OCI-LY7 (cell line): ENCODE measurements around the gene ROBO1. TPM values are rescaled to one million over a fixed set of nuclear protein-coding genes. Genes with fewer than 3 reads are reported as not detected.

Experiments used
- BruUV-seq: library from RNA; stranded (reverse); fragments of 400-500 nt; replicated peaks from 2 replicates; lab custom pipeline; 2021; lab: Mats Ljungman, UMichigan
- CTCF ChIA-PET: fragments of 300-600 bp; sonication (Branson Sonifier 250); formaldehyde crosslinking; loops from one replicate; lab custom pipeline; 2022; ENCODE audit warnings: antibody characterized with exemption; ENCODE audit not compliant: unreplicated experiment; lab: Charles Lee
- POLR2A ChIA-PET: fragments of 300-600 bp; sonication (Branson Sonifier 250); formaldehyde crosslinking; loops from one replicate; lab custom pipeline; 2022; ENCODE audit warnings: antibody characterized with exemption; lab: Charles Lee
- DNase-seq: peaks from one replicate; pipeline ENCODE4 v3.0.0-alpha.2; 2015; ENCODE audit warnings: low spot score
- H2AFZ ChIP-seq: fragments of 200-600 bp; sonication (generic), shearing (Covaris generic); 2 replicates; pipeline ENCODE4 v1.6.1; 2014; ENCODE audit warnings: mild to moderate bottlenecking, antibody characterized with exemption, low read length, moderate library complexity
- H3K27ac ChIP-seq: fragments of 200-600 bp; sonication (generic); 2 replicates; pipeline ENCODE4 v1.5.1; 2014; ENCODE audit warnings: mixed run types, low read depth, mild to moderate bottlenecking, moderate library complexity, low read length, inconsistent platforms; ENCODE audit not compliant: poor library complexity, severe bottlenecking
- H3K36me3 ChIP-seq: fragments of 200-600 bp; sonication (generic); 2 replicates; pipeline ENCODE4 v1.6.1; 2014; ENCODE audit warnings: mild to moderate bottlenecking, antibody characterized with exemption, low read length, moderate library complexity, mixed read lengths; ENCODE audit not compliant: insufficient read depth
- H3K4me1 ChIP-seq: fragments of 200-600 bp; sonication (generic); 2 replicates; pipeline ENCODE4 v1.5.1; 2014; ENCODE audit warnings: mild to moderate bottlenecking, low read length; ENCODE audit not compliant: insufficient read depth, poor library complexity, severe bottlenecking
- H3K4me2 ChIP-seq: fragments of 200-600 bp; sonication (generic); 2 replicates; pipeline ENCODE4 v1.6.1; 2014; ENCODE audit warnings: mild to moderate bottlenecking, low read length
- H3K4me3 ChIP-seq: fragments of 200-600 bp; sonication (generic); 2 replicates; pipeline ENCODE4 v1.5.1; 2014; ENCODE audit warnings: mild to moderate bottlenecking, low read depth, low read length; ENCODE audit not compliant: poor library complexity, severe bottlenecking
- H3K79me2 ChIP-seq: fragments of 200-600 bp; sonication (generic); 2 replicates; pipeline ENCODE4 v1.6.1; 2016; ENCODE audit warnings: low read depth, mild to moderate bottlenecking, low read length, moderate library complexity, mixed read lengths; ENCODE audit not compliant: insufficient read depth
- H3K9me2 ChIP-seq: fragments of 200-600 bp; sonication (generic); 2 replicates; pipeline ENCODE4 v1.6.1; 2016; ENCODE audit warnings: mild to moderate bottlenecking, low read length, mixed read lengths; ENCODE audit not compliant: insufficient read depth
- H3K9me3 ChIP-seq: fragments of 200-600 bp; sonication (generic); 2 replicates; pipeline ENCODE4 v1.6.1; 2014; ENCODE audit warnings: mild to moderate bottlenecking, mixed run types, low read length, mixed read lengths
- H4K20me1 ChIP-seq: fragments of 200-600 bp; sonication (generic); 2 replicates; pipeline ENCODE4 v1.6.1; 2014; ENCODE audit warnings: mild to moderate bottlenecking, antibody characterized with exemption, low read length, moderate library complexity, mixed read lengths; ENCODE audit not compliant: insufficient read depth
- CTCF ChIP-seq: fragments of 200-600 bp; sonication (generic); conservative IDR thresholded peaks from 2 replicates; pipeline ENCODE4 v1.5.1; 2014; ENCODE audit warnings: mild to moderate bottlenecking, antibody characterized with exemption, low read length, moderate library complexity, mixed read lengths
- EZH2phosphoT487 ChIP-seq: fragments of 200-600 bp; sonication (generic); IDR thresholded peaks from 2 replicates; pipeline ENCODE4 v1.6.1; 2018; ENCODE audit warnings: low read depth, borderline replicate concordance, mild to moderate bottlenecking, mixed run types, antibody characterized with exemption, low read length, moderate library complexity, mixed read lengths
- intact Hi-C: fragments of 100-400 bp; cut with micrococcal nuclease; formaldehyde crosslinking; loops from one replicate; pipeline ENCODE4 v1.10.0; 2022; ENCODE audit not compliant: unreplicated experiment
- total RNA-seq, 2 experiments: library from RNA; depleted of rRNA in 1 of 2; stranded (reverse); fragments of >200 nt in 1 of 2; shearing (Covaris generic) in 1 of 2; gene quantifications; 2 replicates each; pipeline ENCODE4 v1.2.3, GENCODE V29; 2014 to 2022

ROBO1 gene
- total RNA-seq, 2 experiments from 2014 or later, result not detected

- TF ChIP-seq CTCF (no peak), EZH2phosphoT487 (no peak)
- H3K27ac ChIP-seq, result no peak overlapping the region
- intact Hi-C loops, result no loop called here
- ChIA-PET POLR2A (no interaction called here), CTCF (no interaction called here)
- no peak overlapping the region for H2AFZ ChIP-seq
- no peaks in the 10 kb centered on the region for H3K9me2 ChIP-seq
- H3K4me1 ChIP-seq, result no peaks in the 10 kb centered on the region
- no peaks in the 10 kb centered on the region for H3K79me2 ChIP-seq
- no peaks in the 10 kb centered on the region for H3K9me3 ChIP-seq
- DNase-seq, result no peak
- H3K4me3 ChIP-seq, result no peak overlapping the region
- no TSS peak for BruUV-seq
- H4K20me1 ChIP-seq, result no peaks in the 10 kb centered on the region
- no peak overlapping the region for H3K4me2 ChIP-seq
- no peaks in the 10 kb centered on the region for H3K36me3 ChIP-seq
Measured at GRCh38 chr3:79217096-79217495, 550.7 kb downstream of the ROBO1 start.

- Histone ChIP-seq H2AFZ (no peak overlapping the region), H3K9me3 (no peaks in the 10 kb centered on the region), H4K20me1 (no peaks in the 10 kb centered on the region), H3K9me2 (no peaks in the 10 kb centered on the region), H3K79me2 (no peaks in the 10 kb centered on the region), H3K4me2 (no peak overlapping the region), H3K36me3 (no peaks in the 10 kb centered on the region), H3K27ac (no peak overlapping the region), H3K4me1 (no peaks in the 10 kb centered on the region), H3K4me3 (no peak overlapping the region)
- intact Hi-C loops, result no loop called here
- POLR2A ChIA-PET, result interaction anchor here (0.7 kb wide), 1 partner anchor 510 kb away, joined by 3 read pairs; no protein-coding TSS in a partner anchor
- DNase-seq, result no peak
- TF ChIP-seq EZH2phosphoT487 (no peak), CTCF (no peak)
- CTCF ChIA-PET, result no interaction called here
- BruUV-seq, result no TSS peak
Measured at GRCh38 chr3:79215286-79215685, 552.5 kb downstream of the ROBO1 start.

- ChIA-PET CTCF (no interaction called here), POLR2A (no interaction called here)
- no peak overlapping the region for H3K4me2 ChIP-seq
- H3K4me1 ChIP-seq, result no peaks in the 10 kb centered on the region
- no peaks in the 10 kb centered on the region for H4K20me1 ChIP-seq
- no peak overlapping the region for H2AFZ ChIP-seq
- no peak for DNase-seq
- H3K4me3 ChIP-seq, result no peak overlapping the region
- no peak for TF ChIP-seq EZH2phosphoT487
- no peak for TF ChIP-seq CTCF
- BruUV-seq, result no TSS peak
- no peaks in the 10 kb centered on the region for H3K9me2 ChIP-seq
- H3K27ac ChIP-seq, result no peak overlapping the region
- no peaks in the 10 kb centered on the region for H3K9me3 ChIP-seq
- no peaks in the 10 kb centered on the region for H3K36me3 ChIP-seq
- intact Hi-C loops, result no loop called here
- no peaks in the 10 kb centered on the region for H3K79me2 ChIP-seq
Measured at GRCh38 chr3:79211586-79212359, 556.0 kb downstream of the ROBO1 start.
